Measurements from ENCODE around the gene NCOA1.

DNA sequence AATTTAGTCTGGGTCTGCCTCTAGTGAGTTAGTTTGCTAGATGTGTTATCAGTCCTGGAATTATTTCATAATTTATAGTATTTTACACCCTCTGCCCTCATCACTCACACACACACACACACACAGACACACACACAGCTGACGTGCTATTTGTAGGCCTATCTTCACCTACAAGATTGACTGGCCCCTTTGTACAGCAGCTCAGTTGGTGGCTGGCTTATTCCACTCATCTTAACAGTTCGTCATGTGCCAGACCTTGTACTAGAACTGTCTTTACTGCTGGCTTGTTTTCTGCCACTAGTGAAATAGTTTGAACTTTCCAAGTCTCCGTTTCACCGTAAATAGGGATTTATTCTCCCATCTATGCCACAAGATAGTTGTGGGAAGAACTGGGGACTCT, 323.5 kb downstream of the NCOA1 start:
- TF ChIP-seq, protein P1, sequence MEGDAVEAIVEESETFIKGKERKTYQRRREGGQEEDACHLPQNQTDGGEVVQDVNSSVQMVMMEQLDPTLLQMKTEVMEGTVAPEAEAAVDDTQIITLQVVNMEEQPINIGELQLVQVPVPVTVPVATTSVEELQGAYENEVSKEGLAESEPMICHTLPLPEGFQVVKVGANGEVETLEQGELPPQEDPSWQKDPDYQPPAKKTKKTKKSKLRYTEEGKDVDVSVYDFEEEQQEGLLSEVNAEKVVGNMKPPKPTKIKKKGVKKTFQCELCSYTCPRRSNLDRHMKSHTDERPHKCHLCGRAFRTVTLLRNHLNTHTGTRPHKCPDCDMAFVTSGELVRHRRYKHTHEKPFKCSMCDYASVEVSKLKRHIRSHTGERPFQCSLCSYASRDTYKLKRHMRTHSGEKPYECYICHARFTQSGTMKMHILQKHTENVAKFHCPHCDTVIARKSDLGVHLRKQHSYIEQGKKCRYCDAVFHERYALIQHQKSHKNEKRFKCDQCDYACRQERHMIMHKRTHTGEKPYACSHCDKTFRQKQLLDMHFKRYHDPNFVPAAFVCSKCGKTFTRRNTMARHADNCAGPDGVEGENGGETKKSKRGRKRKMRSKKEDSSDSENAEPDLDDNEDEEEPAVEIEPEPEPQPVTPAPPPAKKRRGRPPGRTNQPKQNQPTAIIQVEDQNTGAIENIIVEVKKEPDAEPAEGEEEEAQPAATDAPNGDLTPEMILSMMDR (IDR thresholded peaks at IDR 0.05) = no peak
- no peak for TF ChIP-seq POLR2A (IDR thresholded peaks at IDR 0.05)

Measured in testis (tissue), 2 donors.